NCI-H2081 treated with DMSO at 0.1 percent for 48 hours (cell line): Measurements from ENCODE around the gene NHERF2.

Experiments
- DNase-seq: peaks from one replicate; lab custom pipeline; 2025; lab: John Stamatoyannopoulos, UW

The NHERF2 gene

GRCh38 chr16:1991135-1991551, 35.6 kb upstream of the NHERF2 start:
- no peak for DNase-seq

GRCh38 chr16:1991588-1991947, 35.1 kb upstream of the NHERF2 start:
- DNase-seq = no peak

GRCh38 chr16:1991948-1992703, 34.6 kb upstream of the NHERF2 start:
- DNase-seq = no peak

- no peak for DNase-seq
Observed at GRCh38 chr16:1992704-1993317, 33.9 kb upstream of the NHERF2 start.

- no peak for DNase-seq
Observed at GRCh38 chr16:1993731-1994131, 33.0 kb upstream of the NHERF2 start.

GRCh38 chr16:1997494-1998359, 29.0 kb upstream of the NHERF2 start:
- no peak for DNase-seq

GRCh38 chr16:1998360-1998835, 28.3 kb upstream of the NHERF2 start:
- DNase-seq = no peak

GRCh38 chr16:1998852-1999801, 27.6 kb upstream of the NHERF2 start:
- DNase-seq = no peak

GRCh38 chr16:1999866-2000514, 26.7 kb upstream of the NHERF2 start:
- DNase-seq = no peak

- no peak for DNase-seq
Observed at GRCh38 chr16:2001035-2001434, 25.7 kb upstream of the NHERF2 start.

GRCh38 chr16:2001456-2002355, 25.0 kb upstream of the NHERF2 start:
- no peak for DNase-seq

- no peak for DNase-seq
Observed at GRCh38 chr16:2002406-2003230, 24.1 kb upstream of the NHERF2 start.

- DNase-seq = no peak
Observed at GRCh38 chr16:2003231-2003826, 23.4 kb upstream of the NHERF2 start.

- peak; percentile 55 for DNase-seq
Observed at GRCh38 chr16:2003827-2004641, 22.7 kb upstream of the NHERF2 start.

- no peak for DNase-seq
Observed at GRCh38 chr16:2004795-2005517, 21.7 kb upstream of the NHERF2 start.

GRCh38 chr16:2005646-2006045, 21.1 kb upstream of the NHERF2 start:
- DNase-seq = no peak

- DNase-seq = no peak
Observed at GRCh38 chr16:2006317-2006716, 20.4 kb upstream of the NHERF2 start.
